PFSK-1 (cell line): ENCODE measurements around the gene HCRTR1. TPM values are rescaled to one million over a fixed set of nuclear protein-coding genes. Genes with fewer than 3 reads are reported as not detected.

Experiments
- FOXP2 ChIP-seq: optimal IDR thresholded peaks from 2 replicates; pipeline ENCODE3; 2011; ENCODE audit warnings: borderline replicate concordance, control low read depth, inconsistent platforms; ENCODE audit not compliant: insufficient read depth; ENCODE audit errors: extremely low read length, extremely low read depth
- POLR2AphosphoS5 ChIP-seq: IDR thresholded peaks from 2 replicates; pipeline ENCODE4 v1.6.1; 2012; ENCODE audit warnings: low read depth, mild to moderate bottlenecking, control low read depth, low read length, moderate library complexity
- SIN3A ChIP-seq: IDR thresholded peaks from 2 replicates; pipeline ENCODE4 v1.6.1; 2012; ENCODE audit warnings: mild to moderate bottlenecking, low read length, moderate library complexity, borderline replicate concordance; ENCODE audit not compliant: insufficient read depth
- TAF1 ChIP-seq: IDR thresholded peaks from 2 replicates; pipeline ENCODE4 v1.6.1; 2012; ENCODE audit warnings: low read length, control low read depth, borderline replicate concordance; ENCODE audit not compliant: insufficient read depth
- polyA plus RNA-seq: library from polyadenylated mRNA; unstranded; fragments of >200 nt; gene quantifications from one replicate; pipeline ENCODE4 v1.2.1, GENCODE V29; 2012; ENCODE audit warnings: low read depth, missing spikeins; ENCODE audit not compliant: insufficient read length
- TF ChIP-seq, protein P1 (sequence below), 2 experiments: IDR thresholded peaks; 2 replicates each; pipeline versions ENCODE4 v1.6.1 to v1.8.0; 2011 to 2012; ENCODE audit warnings: low read depth in 2 of 2, low read length in 2 of 2, control low read depth in 1 of 2, inconsistent platforms in 1 of 2, mild to moderate bottlenecking in 1 of 2, moderate library complexity in 1 of 2; ENCODE audit not compliant: insufficient read depth in 1 of 2

The HCRTR1 gene
- polyA plus RNA-seq, result 14.2 TPM

DNA sequence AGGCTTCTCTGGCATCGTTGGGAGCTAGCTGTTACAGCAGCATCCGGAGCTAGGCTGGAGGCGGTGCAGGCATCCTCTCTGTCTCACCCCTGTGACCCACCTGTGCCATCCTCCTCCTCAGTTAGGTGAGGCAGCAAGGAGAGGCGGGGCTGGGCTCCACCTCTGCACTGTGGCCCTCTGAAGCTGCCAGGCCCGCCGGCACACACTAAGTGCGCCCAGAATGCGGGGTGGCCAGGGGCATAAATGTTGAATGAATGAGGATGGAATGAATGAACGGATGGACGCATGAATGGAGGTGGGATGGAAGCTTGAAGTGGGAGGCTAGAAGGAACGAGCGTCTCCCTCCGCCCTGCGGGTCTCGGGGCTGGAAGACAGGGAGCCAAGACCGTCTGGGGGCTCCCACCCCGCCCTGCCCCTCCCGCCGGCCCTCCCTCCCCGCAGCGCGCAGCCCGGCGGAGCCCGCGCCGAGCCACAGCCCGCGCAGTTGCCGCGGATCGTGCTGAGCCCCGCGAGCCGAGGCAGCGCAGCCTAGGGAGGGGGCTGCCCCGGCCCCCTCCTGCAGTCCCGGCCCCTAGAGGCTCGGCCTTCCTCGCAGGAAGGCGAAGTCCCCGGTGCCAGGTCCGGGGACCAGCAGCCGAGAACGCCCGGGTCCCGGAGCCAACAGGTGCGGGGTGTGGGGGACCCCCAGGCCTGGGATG is at the start of gene HCRTR1:
Gene HCRTR1 (plus strand): TSS at position 472 of the 698 bp plus-strand sequence. CDS start 1,504 bp downstream, outside the sequence.
- TF ChIP-seq SIN3A (no peak), FOXP2 (no peak), TAF1 (no peak), POLR2AphosphoS5 (no peak)
- TF ChIP-seq, protein P1, sequence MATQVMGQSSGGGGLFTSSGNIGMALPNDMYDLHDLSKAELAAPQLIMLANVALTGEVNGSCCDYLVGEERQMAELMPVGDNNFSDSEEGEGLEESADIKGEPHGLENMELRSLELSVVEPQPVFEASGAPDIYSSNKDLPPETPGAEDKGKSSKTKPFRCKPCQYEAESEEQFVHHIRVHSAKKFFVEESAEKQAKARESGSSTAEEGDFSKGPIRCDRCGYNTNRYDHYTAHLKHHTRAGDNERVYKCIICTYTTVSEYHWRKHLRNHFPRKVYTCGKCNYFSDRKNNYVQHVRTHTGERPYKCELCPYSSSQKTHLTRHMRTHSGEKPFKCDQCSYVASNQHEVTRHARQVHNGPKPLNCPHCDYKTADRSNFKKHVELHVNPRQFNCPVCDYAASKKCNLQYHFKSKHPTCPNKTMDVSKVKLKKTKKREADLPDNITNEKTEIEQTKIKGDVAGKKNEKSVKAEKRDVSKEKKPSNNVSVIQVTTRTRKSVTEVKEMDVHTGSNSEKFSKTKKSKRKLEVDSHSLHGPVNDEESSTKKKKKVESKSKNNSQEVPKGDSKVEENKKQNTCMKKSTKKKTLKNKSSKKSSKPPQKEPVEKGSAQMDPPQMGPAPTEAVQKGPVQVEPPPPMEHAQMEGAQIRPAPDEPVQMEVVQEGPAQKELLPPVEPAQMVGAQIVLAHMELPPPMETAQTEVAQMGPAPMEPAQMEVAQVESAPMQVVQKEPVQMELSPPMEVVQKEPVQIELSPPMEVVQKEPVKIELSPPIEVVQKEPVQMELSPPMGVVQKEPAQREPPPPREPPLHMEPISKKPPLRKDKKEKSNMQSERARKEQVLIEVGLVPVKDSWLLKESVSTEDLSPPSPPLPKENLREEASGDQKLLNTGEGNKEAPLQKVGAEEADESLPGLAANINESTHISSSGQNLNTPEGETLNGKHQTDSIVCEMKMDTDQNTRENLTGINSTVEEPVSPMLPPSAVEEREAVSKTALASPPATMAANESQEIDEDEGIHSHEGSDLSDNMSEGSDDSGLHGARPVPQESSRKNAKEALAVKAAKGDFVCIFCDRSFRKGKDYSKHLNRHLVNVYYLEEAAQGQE (IDR thresholded peaks at IDR 0.05; ENCODE audit: insufficient read depth in 1 of 2, low read depth in 2 of 2, low read length in 2 of 2), result no peak

DNA sequence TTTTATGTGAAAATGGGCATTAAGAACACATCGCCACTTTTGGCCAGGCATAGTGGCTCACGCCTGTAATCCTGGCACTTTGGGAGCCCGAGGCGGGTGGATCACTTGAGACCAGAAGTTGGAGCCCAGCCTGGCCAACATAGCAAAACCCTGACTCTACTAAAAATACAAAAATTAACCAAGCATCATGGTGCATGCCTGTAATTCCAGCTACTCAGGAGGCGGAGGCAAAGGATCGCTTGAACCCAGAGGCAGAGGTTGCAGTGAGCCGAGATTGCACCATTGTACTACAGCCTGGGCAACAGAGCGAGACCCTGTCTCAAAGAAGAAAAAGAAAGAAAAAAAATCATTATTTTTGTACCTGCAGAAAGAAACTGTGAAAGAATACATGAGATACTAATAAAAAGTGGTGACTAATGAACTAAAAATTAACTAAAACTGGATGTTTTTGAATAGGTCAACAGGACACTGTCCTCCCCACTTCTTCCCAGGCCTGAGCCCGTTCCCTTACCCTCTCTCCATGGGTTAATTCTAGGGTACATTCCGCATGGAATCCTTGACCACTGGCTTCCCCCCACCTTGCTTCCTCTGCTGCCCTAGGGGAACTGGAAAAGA is 49.4 kb upstream of the HCRTR1 start:
- TF ChIP-seq FOXP2 (no peak), TAF1 (no peak), POLR2AphosphoS5 (no peak)

- TF ChIP-seq FOXP2 (no peak), TAF1 (no peak), SIN3A (no peak), POLR2AphosphoS5 (no peak)
- TF ChIP-seq, protein P1 (IDR thresholded peaks at IDR 0.05; ENCODE audit: insufficient read depth in 1 of 2, low read depth in 2 of 2, low read length in 2 of 2), result no peak
Observed at GRCh38 chr1:31568895-31569595, 48.4 kb upstream of the HCRTR1 start.

GRCh38 chr1:31569596-31570173 is 47.8 kb upstream of the HCRTR1 start:
- TF ChIP-seq SIN3A, result no peak
- no peak for TF ChIP-seq FOXP2
- no peak for TF ChIP-seq TAF1
- TF ChIP-seq, protein P1 (IDR thresholded peaks at IDR 0.05; ENCODE audit: insufficient read depth in 1 of 2, low read depth in 2 of 2, low read length in 2 of 2), result no peak
- TF ChIP-seq POLR2AphosphoS5, result no peak

- TF ChIP-seq SIN3A (no peak), TAF1 (no peak)
Observed at GRCh38 chr1:31570228-31570627, 47.3 kb upstream of the HCRTR1 start.
